HepG2 (cell line): ENCODE data around the gene PRDM10. TPM values are rescaled to one million over a fixed set of nuclear protein-coding genes. Genes with fewer than 3 reads are reported as not detected.

Source experiments
- ATAC-seq: fragments of 200-7000 bp; cut with Tn5 transposase; 3 replicates; pipeline ENCODE4 v1.9.1; 2020; ENCODE audit warnings: mild to moderate bottlenecking, moderate library complexity
- BruUV-seq: library from RNA; stranded (reverse); fragments of 400-500 nt; replicated peaks from 2 replicates; lab custom pipeline; 2021; lab: Mats Ljungman, UMichigan
- CTCF ChIA-PET: fragments of 300-600 bp; formaldehyde crosslinking; extraction: SDS; loops from one replicate; lab custom pipeline; 2021; ENCODE audit warnings: low total read pairs, inconsistent platforms, low intra/inter-chr PET ratio; lab: Yijun Ruan, JAX
- POLR2A ChIA-PET: fragments of 350-600 bp; sonication (Branson Sonifier 250); formaldehyde crosslinking; loops from one replicate; lab custom pipeline; 2020; ENCODE audit warnings: antibody characterized with exemption, inconsistent platforms; lab: Yijun Ruan, JAX
- DNase-seq: peaks from one replicate; pipeline ENCODE4 v3.0.0-alpha.2; 2015; ENCODE audit warnings: low spot score
- FAIRE-seq: peaks from 3 replicates; lab custom pipeline; 2011; peaks lifted over from hg19 to GRCh38; lab: Jason Lieb, UNC
- H2AFZ ChIP-seq: one replicate; pipeline ENCODE4 v1.6.1; 2011; ENCODE audit warnings: low read length, inconsistent platforms
- H3K27ac ChIP-seq: fragments of 300-600 bp; 3 replicates; pipeline ENCODE4 v1.8.0; 2011; ENCODE audit warnings: mixed run types, mild to moderate bottlenecking, mixed read lengths, low read length, inconsistent platforms; ENCODE audit not compliant: insufficient read depth; ENCODE audit errors: extremely low read length
- H3K27me3 ChIP-seq, 2 experiments: fragments of 200-600 bp in 1 of 2; 2 replicates in 1 of 2; 3 replicates in 1 of 2; pipeline versions ENCODE4 v1.6.0 to v1.8.0; 2011; ENCODE audit warnings: low read length in 2 of 2, mild to moderate bottlenecking in 2 of 2, moderate library complexity in 2 of 2, inconsistent platforms in 1 of 2; ENCODE audit not compliant: insufficient read depth in 2 of 2, control insufficient read depth in 1 of 2
- H3K36me3 ChIP-seq, 2 experiments: fragments of 200-600 bp in 1 of 2; replicated peaks in 1 of 2; 2 replicates in 1 of 2; 3 replicates in 1 of 2; pipeline versions ENCODE4 v1.5.1 to v1.8.0; 2011; ENCODE audit warnings: low read length in 2 of 2, inconsistent platforms in 1 of 2; ENCODE audit not compliant: insufficient read depth in 2 of 2, control insufficient read depth in 1 of 2
- H3K4me1 ChIP-seq: 2 replicates; pipeline ENCODE4 v1.5.1; 2012; ENCODE audit warnings: low read length, inconsistent platforms; ENCODE audit not compliant: insufficient read depth
- H3K4me2 ChIP-seq: 2 replicates; pipeline ENCODE4 v1.6.0; 2011; ENCODE audit warnings: low read depth, low read length, inconsistent platforms
- H3K4me3 ChIP-seq, 3 experiments: fragments of 200-600 bp in 1 of 3; sonication (generic), shearing (Covaris generic) in 1 of 3; replicated peaks in 1 of 3; 2 replicates each; pipeline ENCODE4 v1.5.1; 2011 to 2016; ENCODE audit warnings: low read length in 3 of 3, inconsistent platforms in 2 of 3, low read depth in 2 of 3, mild to moderate bottlenecking in 2 of 3, control low read depth in 1 of 3, mixed read lengths in 1 of 3; ENCODE audit not compliant: insufficient read depth in 1 of 3
- H3K79me2 ChIP-seq: one replicate; pipeline ENCODE4 v1.6.1; 2011; ENCODE audit warnings: low read length, inconsistent platforms; ENCODE audit not compliant: insufficient read depth
- H3K9ac ChIP-seq: 2 replicates; pipeline ENCODE4 v1.6.0; 2011; ENCODE audit warnings: mild to moderate bottlenecking, low read depth, low read length, inconsistent platforms; ENCODE audit not compliant: insufficient read depth
- H3K9me3 ChIP-seq: 2 replicates; pipeline ENCODE4 v1.5.1; 2012; ENCODE audit warnings: mild to moderate bottlenecking, low read length
- H4K20me1 ChIP-seq: 2 replicates; pipeline ENCODE4 v1.6.0; 2011; ENCODE audit warnings: inconsistent platforms, mild to moderate bottlenecking, low read length, moderate library complexity; ENCODE audit not compliant: insufficient read depth
- CCDC6 ChIP-seq: sonication (generic); formaldehyde crosslinking; IDR thresholded peaks from 2 replicates; pipeline ENCODE4 v1.8.1; 2022; ENCODE audit warnings: mild to moderate bottlenecking, missing genetic modification reagents, moderate library complexity
- CREBL2 ChIP-seq: sonication (generic); formaldehyde crosslinking; IDR thresholded peaks from 2 replicates; pipeline ENCODE4 v1.8.1; 2023; ENCODE audit warnings: missing genetic modification reagents, mild to moderate bottlenecking, borderline replicate concordance
- KLF9 ChIP-seq: IDR thresholded peaks from 2 replicates; pipeline ENCODE4 v1.6.1; 2016; ENCODE audit warnings: low read depth
- NFE2 ChIP-seq: sonication (generic); formaldehyde crosslinking; IDR thresholded peaks from 2 replicates; pipeline ENCODE4 v1.4.0; 2020; ENCODE audit warnings: missing genetic modification reagents
- ZFYVE20 ChIP-seq: sonication (generic); formaldehyde crosslinking; IDR thresholded peaks from 2 replicates; pipeline ENCODE4 v1.8.0; 2023; ENCODE audit warnings: low read depth, mild to moderate bottlenecking, moderate library complexity, missing genetic modification reagents, borderline replicate concordance
- ZNF879 ChIP-seq: sonication (generic); formaldehyde crosslinking; IDR thresholded peaks from 2 replicates; pipeline ENCODE4 v1.8.1; 2023; ENCODE audit warnings: missing genetic modification reagents
- WGBS: methylation state at CpG from one replicate; pipeline ENCODE4 v1.1.6; 2017; ENCODE audit warnings: low lambda C conversion rate; 5-methylcytosine and 5-hydroxymethylcytosine counted together
- in situ Hi-C: cut with HindIII; loops from 2 replicates; pipeline ENCODE4 v1.10.0; 2017; ENCODE audit warnings: low pct_unique_long_range_greater_than_20kb; ENCODE audit not compliant: extremely low pct_ligation_motif_present
- intact Hi-C: fragments of 100-400 bp; cut with micrococcal nuclease; formaldehyde crosslinking; loops from one replicate; pipeline ENCODE4 v1.10.0; 2022; ENCODE audit not compliant: unreplicated experiment
- polyA plus RNA-seq, 8 experiments: library from polyadenylated mRNA; depleted of rRNA in 3 of 8; stranded (reverse) in 7 of 8; unstranded in 1 of 8; fragments of >200 nt; fragmentation: Illumina TruSeq in 4 of 8; extraction: Trizol in 4 of 8; gene quantifications; 2 replicates each; pipeline versions ENCODE4 v1.2.1 to v1.2.3, GENCODE V29; 2011 to 2016; ENCODE audit warnings: low read depth in 4 of 8, missing spikeins in 1 of 8, mixed read lengths in 1 of 8; ENCODE audit not compliant: insufficient read depth in 1 of 8
- total RNA-seq, 5 experiments: library from RNA; depleted of rRNA; stranded (reverse); fragments of >200 nt; fragmentation: Illumina TruSeq; extraction: Trizol; gene quantifications; 2 replicates each; pipeline ENCODE4 v1.2.3, GENCODE V29; 2016; ENCODE audit warnings: low read depth in 1 of 5

Gene PRDM10
- total and polyA plus RNA-seq, 2 of the 13 experiments (the other 11 are each of a cell fraction or from before 2014, with no cell fraction given) = 5.7 to 5.8 TPM

GRCh38 chr11:129951201-129951865 lies 51.3 kb downstream of the PRDM10 start:
- Histone ChIP-seq H3K9ac (no peak overlapping the region), H4K20me1 (no peaks in the 10 kb centered on the region), H3K79me2 (no peaks in the 10 kb centered on the region), H3K27ac (no peak overlapping the region), H3K36me3 (peaks cover 9 to 14% of the 10 kb centered on the region in 2 experiments; a peak in 3 of 5 replicates), H3K4me2 (no peak overlapping the region), H3K9me3 (no peaks in the 10 kb centered on the region), H3K4me1 (no peaks in the 10 kb centered on the region), H3K4me3 (no peak overlapping the region), H3K27me3 (no peaks in the 10 kb centered on the region), H2AFZ (no peak overlapping the region)
- intact Hi-C loops (no loop called here), in situ Hi-C loops (no loop called here)
- FAIRE-seq (no peak), ATAC-seq (no peak), DNase-seq (no peak)
- BruUV-seq = no TSS peak
- TF ChIP-seq KLF9 (CRISPR knock-in tag) = no peak
- no peak for TF ChIP-seq ZFYVE20 (CRISPR knock-in tag)
- TF ChIP-seq CREBL2 (CRISPR knock-in tag) = no peak
- no peak for TF ChIP-seq CCDC6
- TF ChIP-seq NFE2 (CRISPR knock-in tag) = no peak
- no peak for TF ChIP-seq ZNF879 (CRISPR knock-in tag)
- 97% methylated on average over 10 of the region's 10 CpGs for WGBS
- ChIA-PET POLR2A (no interaction called here), CTCF (no interaction called here)
